CD14-positive monocyte (primary cell): ENCODE results near the gene DEPDC4. TPM values are rescaled to one million over a fixed set of nuclear protein-coding genes. Genes with fewer than 3 reads are reported as not detected.
A peak's percentile ranks its signal among the peaks of the same experiment; 100 is the strongest.

Experiments used
- DNase-seq, 3 donors: peaks; one replicate each; pipeline ENCODE4 v3.0.0-alpha.2; 2011 to 2022
- H2AFZ ChIP-seq: 2 replicates; pipeline ENCODE4 v1.6.0; 2012; ENCODE audit warnings: mild to moderate bottlenecking, low read depth, low read length, inconsistent platforms; ENCODE audit not compliant: insufficient read depth, poor library complexity, severe bottlenecking
- H3K27ac ChIP-seq, 2 donors: 1 replicate in 1 of 2; 2 replicates in 1 of 2; pipeline ENCODE4 v1.5.1; 2012 to 2013; ENCODE audit warnings: low read length in 2 of 2, control low read depth in 1 of 2, inconsistent platforms in 1 of 2, low read depth in 1 of 2, mild to moderate bottlenecking in 1 of 2
- H3K27me3 ChIP-seq, 2 donors: one replicate each; pipeline versions ENCODE4 v1.6.0 to v1.6.1; 2011 to 2013; ENCODE audit warnings: low read length in 2 of 2; ENCODE audit not compliant: control insufficient read depth in 2 of 2, insufficient read depth in 2 of 2
- H3K36me3 ChIP-seq, 2 donors: replicated peaks in 1 of 2; 1 replicate in 1 of 2; 2 replicates in 1 of 2; pipeline versions ENCODE4 v1.5.1 to v1.6.1; 2012 to 2013; ENCODE audit warnings: low read length in 2 of 2, control low read depth in 1 of 2, inconsistent platforms in 1 of 2, mild to moderate bottlenecking in 1 of 2; ENCODE audit not compliant: insufficient read depth in 2 of 2, control insufficient read depth in 1 of 2
- H3K4me1 ChIP-seq, 2 donors: 1 replicate in 1 of 2; 2 replicates in 1 of 2; pipeline versions ENCODE4 v1.5.1 to v1.6.1; 2012 to 2013; ENCODE audit warnings: low read length in 2 of 2, control low read depth in 1 of 2, inconsistent platforms in 1 of 2, mild to moderate bottlenecking in 1 of 2, moderate library complexity in 1 of 2; ENCODE audit not compliant: insufficient read depth in 2 of 2, control insufficient read depth in 1 of 2
- H3K4me2 ChIP-seq: replicated peaks from 2 replicates; pipeline ENCODE3; 2012; ENCODE audit warnings: low read length, moderate library complexity, mild to moderate bottlenecking; ENCODE audit not compliant: poor library complexity, severe bottlenecking; ENCODE audit errors: extremely low read depth
- H3K4me3 ChIP-seq, 3 experiments: fragments of 200-600 bp in 1 of 3; sonication (generic) in 1 of 3; replicated peaks in 1 of 3; 1 replicate in 2 of 3; 2 replicates in 1 of 3; pipeline ENCODE4 v1.5.1; 2011 to 2013; ENCODE audit warnings: low read length in 3 of 3, mild to moderate bottlenecking in 3 of 3, control low read depth in 2 of 3, low read depth in 2 of 3, inconsistent platforms in 1 of 3, moderate library complexity in 1 of 3
- H3K79me2 ChIP-seq: 2 replicates; pipeline ENCODE4 v1.6.0; 2012; ENCODE audit warnings: mild to moderate bottlenecking, control low read depth, inconsistent platforms, low read length, moderate library complexity; ENCODE audit not compliant: insufficient read depth
- H3K9ac ChIP-seq: 2 replicates; pipeline ENCODE4 v1.6.0; 2017; ENCODE audit warnings: low read length, mild to moderate bottlenecking; ENCODE audit not compliant: insufficient read depth, poor library complexity, severe bottlenecking
- H3K9me3 ChIP-seq, 2 donors: replicated peaks in 1 of 2; 1 replicate in 1 of 2; 2 replicates in 1 of 2; pipeline versions ENCODE4 v1.5.1 to v1.6.1; 2012 to 2013; ENCODE audit warnings: low read length in 2 of 2, control low read depth in 1 of 2; ENCODE audit not compliant: control insufficient read depth in 1 of 2, insufficient read depth in 1 of 2
- H4K20me1 ChIP-seq: 2 replicates; pipeline ENCODE4 v1.6.0; 2012; ENCODE audit warnings: mild to moderate bottlenecking, low read length, control low read depth, moderate library complexity; ENCODE audit not compliant: insufficient read depth
- H3K27ac Mint-ChIP-seq, 7 donors: one replicate each; pipeline ENCODE4 v1.8.0; 2020; ENCODE audit warnings: mild to moderate bottlenecking in 7 of 7, mixed read lengths in 7 of 7, moderate library complexity in 6 of 7, inconsistent platforms in 2 of 7
- H3K27me3 Mint-ChIP-seq, 3 donors: one replicate each; pipeline ENCODE4 v1.8.0; 2021 to 2022; ENCODE audit warnings: low read depth in 3 of 3, mild to moderate bottlenecking in 3 of 3, mixed read lengths in 3 of 3, moderate library complexity in 3 of 3, inconsistent platforms in 1 of 3
- H3K36me3 Mint-ChIP-seq, 2 donors: one replicate each; pipeline ENCODE4 v1.8.0; 2020; ENCODE audit warnings: mixed read lengths in 2 of 2, inconsistent platforms in 1 of 2, mild to moderate bottlenecking in 1 of 2
- H3K4me1 Mint-ChIP-seq: one replicate; pipeline ENCODE4 v1.8.0; 2020; ENCODE audit warnings: mild to moderate bottlenecking, mixed read lengths
- H3K4me3 Mint-ChIP-seq, 2 donors: one replicate each; pipeline ENCODE4 v1.8.0; 2020; ENCODE audit warnings: mild to moderate bottlenecking in 2 of 2, mixed read lengths in 2 of 2, moderate library complexity in 1 of 2
- H3K9me3 Mint-ChIP-seq, 7 donors: one replicate each; pipeline ENCODE4 v1.8.0; 2020 to 2022; ENCODE audit warnings: mixed read lengths in 7 of 7, mild to moderate bottlenecking in 6 of 7, moderate library complexity in 6 of 7, inconsistent platforms in 2 of 7
- WGBS: methylation state at CpG from one replicate; pipeline ENCODE4 v1.1.5; 2013; ENCODE audit warnings: missing lambda C conversion rate; ENCODE audit not compliant: insufficient coverage; 5-methylcytosine and 5-hydroxymethylcytosine counted together
- intact Hi-C, 2 donors: fragments of 100-400 bp; cut with micrococcal nuclease; formaldehyde crosslinking; loops; one replicate each; pipeline versions ENCODE4 v1.15.0 to v1.15.1; 2023
- polyA plus RNA-seq, 3 donors: library from polyadenylated mRNA; depleted of rRNA in 1 of 3; unstranded in 2 of 3; stranded (reverse) in 1 of 3; fragments of 300-500 nt in 2 of 3; fragments of >200 nt in 1 of 3; fragmentation: Illumina TruSeq in 2 of 3; gene quantifications; 1 replicate in 2 of 3; 2 replicates in 1 of 3; pipeline ENCODE4 v1.2.3, GENCODE V29; 2012 to 2021
- TF ChIP-seq, protein P1 (sequence below): fragments of 200-600 bp; IDR thresholded peaks from one replicate; pipeline ENCODE4 v1.8.0; 2022; ENCODE audit warnings: antibody characterized with exemption, mild to moderate bottlenecking

DEPDC4 gene
- polyA plus RNA-seq, 3 donors = 0.25 TPM; not detected in 2

DNA sequence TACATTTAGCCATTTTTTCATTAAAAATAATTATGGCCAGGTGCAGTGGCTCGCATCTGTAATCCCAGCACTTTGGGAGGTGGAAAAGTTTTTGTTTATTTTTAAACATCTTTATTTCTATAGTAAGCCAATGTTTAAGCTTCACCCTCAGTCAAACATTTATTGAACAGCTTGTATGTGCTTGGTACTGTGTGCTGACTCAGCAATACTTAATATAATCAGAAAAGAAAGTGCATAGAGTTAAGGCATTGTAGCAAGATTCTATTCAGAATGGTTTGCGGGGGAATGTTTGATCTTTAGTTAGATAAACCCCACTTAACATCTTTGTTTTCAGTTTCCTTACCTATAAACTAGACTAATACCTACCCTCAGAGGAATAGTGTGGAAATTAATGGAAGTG is 55.2 kb downstream of the DEPDC4 start:
- Histone ChIP-seq H3K4me2 (no peak overlapping the region), H3K4me3 (no peak overlapping the region), H4K20me1 (no peaks in the 10 kb centered on the region), H3K4me1 (peaks cover 0 to 9% of the 10 kb centered on the region in 2 donors), H3K79me2 (no peaks in the 10 kb centered on the region), H3K27ac (no peak overlapping the region), H3K36me3 (peaks cover 65 to 81% of the 10 kb centered on the region in 2 donors), H3K27me3 (no peaks in the 10 kb centered on the region), H3K9me3 (no peaks in the 10 kb centered on the region), H3K9ac (no peak overlapping the region), H2AFZ (no peak overlapping the region)
- no peak overlapping the region for H3K27ac Mint-ChIP-seq
- H3K9me3 Mint-ChIP-seq = no peaks in the 10 kb centered on the region
- WGBS = no CpG with 5 or more reads among the region's 2 CpGs
- intact Hi-C loops = no loop called here
- peaks cover 58 to 74% of the 10 kb centered on the region in 2 donors for H3K36me3 Mint-ChIP-seq
- TF ChIP-seq, protein P1, sequence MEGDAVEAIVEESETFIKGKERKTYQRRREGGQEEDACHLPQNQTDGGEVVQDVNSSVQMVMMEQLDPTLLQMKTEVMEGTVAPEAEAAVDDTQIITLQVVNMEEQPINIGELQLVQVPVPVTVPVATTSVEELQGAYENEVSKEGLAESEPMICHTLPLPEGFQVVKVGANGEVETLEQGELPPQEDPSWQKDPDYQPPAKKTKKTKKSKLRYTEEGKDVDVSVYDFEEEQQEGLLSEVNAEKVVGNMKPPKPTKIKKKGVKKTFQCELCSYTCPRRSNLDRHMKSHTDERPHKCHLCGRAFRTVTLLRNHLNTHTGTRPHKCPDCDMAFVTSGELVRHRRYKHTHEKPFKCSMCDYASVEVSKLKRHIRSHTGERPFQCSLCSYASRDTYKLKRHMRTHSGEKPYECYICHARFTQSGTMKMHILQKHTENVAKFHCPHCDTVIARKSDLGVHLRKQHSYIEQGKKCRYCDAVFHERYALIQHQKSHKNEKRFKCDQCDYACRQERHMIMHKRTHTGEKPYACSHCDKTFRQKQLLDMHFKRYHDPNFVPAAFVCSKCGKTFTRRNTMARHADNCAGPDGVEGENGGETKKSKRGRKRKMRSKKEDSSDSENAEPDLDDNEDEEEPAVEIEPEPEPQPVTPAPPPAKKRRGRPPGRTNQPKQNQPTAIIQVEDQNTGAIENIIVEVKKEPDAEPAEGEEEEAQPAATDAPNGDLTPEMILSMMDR = no peak
- H3K4me1 Mint-ChIP-seq = peaks cover 11% of the 10 kb centered on the region
- no peaks in the 10 kb centered on the region for H3K27me3 Mint-ChIP-seq
- H3K4me3 Mint-ChIP-seq = no peak overlapping the region
- DNase-seq = no peak

DNA sequence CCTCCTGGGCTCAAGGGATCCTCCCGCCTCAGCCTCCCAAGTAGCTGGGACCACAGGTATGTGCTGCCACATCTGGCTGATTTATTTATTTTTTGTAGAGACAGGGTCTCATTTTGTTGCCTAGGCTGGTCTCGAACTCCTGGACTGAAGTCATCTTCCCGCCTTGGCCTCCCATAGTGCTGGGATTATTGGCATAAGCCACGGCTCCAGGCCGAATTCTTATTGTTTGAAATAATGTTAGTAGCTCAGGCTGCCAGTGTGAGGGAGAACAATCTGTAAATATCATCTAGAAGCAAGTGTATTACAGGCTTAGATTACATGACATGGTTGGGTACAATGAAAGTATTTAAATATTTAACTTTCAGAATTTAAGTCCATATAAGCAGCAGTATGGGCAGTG is 58.0 kb downstream of the DEPDC4 start:
- no peak for DNase-seq
- peaks cover 57 to 68% of the 10 kb centered on the region in 2 donors for H3K36me3 Mint-ChIP-seq
- no peak overlapping the region for H3K4me3 ChIP-seq
- H3K9ac ChIP-seq = no peak overlapping the region
- H3K27ac Mint-ChIP-seq = peak overlapping the region in 1 of 7 donors; percentile 42
- H3K27me3 ChIP-seq = no peaks in the 10 kb centered on the region
- intact Hi-C loops = loop anchor here in 1 of 2 donors (10.0 kb wide), 1 partner anchor 1076 kb away; the partner anchor contains the start of gene UTP20
- no peaks in the 10 kb centered on the region for H4K20me1 ChIP-seq
- no peak overlapping the region for H3K4me2 ChIP-seq
- 100% methylated on average over 2 of the region's 5 CpGs for WGBS
- TF ChIP-seq, protein P1 = no peak
- no peak overlapping the region for H3K4me3 Mint-ChIP-seq
- no peaks in the 10 kb centered on the region for H3K4me1 Mint-ChIP-seq
- H3K27ac ChIP-seq = no peak overlapping the region
- H3K79me2 ChIP-seq = peaks cover 10% of the 10 kb centered on the region
- peaks cover 56 to 80% of the 10 kb centered on the region in 2 donors for H3K36me3 ChIP-seq
- no peaks in the 10 kb centered on the region for H3K9me3 ChIP-seq
- H3K4me1 ChIP-seq = no peaks in the 10 kb centered on the region
- no peaks in the 10 kb centered on the region for H3K27me3 Mint-ChIP-seq
- H3K9me3 Mint-ChIP-seq = no peaks in the 10 kb centered on the region
- H2AFZ ChIP-seq = no peak overlapping the region
